HCT116 (cell line): Measurements from ENCODE around the gene ACVR1B. TPM values are rescaled to one million over a fixed set of nuclear protein-coding genes. Genes with fewer than 3 reads are reported as not detected.

Source experiments
- ATAC-seq: fragments of 200-7000 bp; cut with Tn5 transposase; 2 replicates; pipeline ENCODE4 v1.9.1; 2020; ENCODE audit warnings: mild to moderate bottlenecking, moderate library complexity
- BruUV-seq: library from RNA; stranded (reverse); fragments of 400-500 nt; replicated peaks from 2 replicates; lab custom pipeline; 2021; lab: Mats Ljungman, UMichigan
- CTCF ChIA-PET: fragments of 300-600 bp; sonication (Branson Sonifier 250); formaldehyde crosslinking; loops from one replicate; lab custom pipeline; 2021; ENCODE audit warnings: antibody characterized with exemption; lab: Charles Lee
- POLR2A ChIA-PET: fragments of 300-600, 350-600 bp; sonication (Branson Sonifier 250); formaldehyde crosslinking; loops from one replicate; lab custom pipeline; 2021; ENCODE audit warnings: antibody characterized with exemption; lab: Charles Lee
- RAD21 ChIA-PET, 2 experiments: fragments of 300-600 bp; sonication (Branson Sonifier 250); formaldehyde crosslinking; loops; one replicate each; lab custom pipeline; 2023; ENCODE audit warnings: low total read pairs in 2 of 2; ENCODE audit not compliant: uncharacterized antibody in 2 of 2, unreplicated experiment in 2 of 2, low non-redundant PET in 1 of 2; lab: Charles Lee
- DNase-seq: peaks from one replicate; pipeline ENCODE4 v3.0.0-alpha.2; 2010; ENCODE audit warnings: low read depth, low spot score
- H2AFZ ChIP-seq: fragments of 200-600 bp; shearing (Covaris generic), sonication (generic); 2 replicates; pipeline ENCODE4 v1.6.1; 2017; ENCODE audit warnings: low read depth, mixed run types, mixed read lengths, antibody characterized with exemption, low read length; ENCODE audit not compliant: poor library complexity, severe bottlenecking
- H3K27ac ChIP-seq: 2 replicates; pipeline ENCODE4 v1.5.1; 2012; ENCODE audit warnings: low read depth, low read length
- H3K27me3 ChIP-seq: fragments of 200-600 bp; sonication (generic); 2 replicates; pipeline ENCODE4 v1.6.1; 2016; ENCODE audit warnings: mixed run types, low read length, mixed read lengths; ENCODE audit not compliant: insufficient read depth
- H3K36me3 ChIP-seq, 2 experiments: fragments of 200-500 bp in 1 of 2; fragments of 200-600 bp in 1 of 2; sonication (Bioruptor generic) in 1 of 2; sonication (generic) in 1 of 2; 2 replicates each; pipeline versions ENCODE4 v1.5.1 to v1.6.1; 2014 to 2016; ENCODE audit warnings: low read length in 2 of 2, inconsistent platforms in 1 of 2, mixed read lengths in 1 of 2, mixed run types in 1 of 2; ENCODE audit not compliant: insufficient read depth in 2 of 2, control insufficient read depth in 1 of 2
- H3K4me1 ChIP-seq, 2 experiments: fragments of 200-600 bp in 1 of 2; sonication (generic) in 1 of 2; 2 replicates each; pipeline versions ENCODE4 v1.5.1 to v1.6.1; 2012 to 2017; ENCODE audit warnings: low read length in 2 of 2, inconsistent platforms in 1 of 2, mild to moderate bottlenecking in 1 of 2, mixed read lengths in 1 of 2, mixed run types in 1 of 2, moderate library complexity in 1 of 2; ENCODE audit not compliant: insufficient read depth in 2 of 2, control insufficient read depth in 1 of 2
- H3K4me2 ChIP-seq: fragments of 200-600 bp; sonication (generic); 2 replicates; pipeline ENCODE4 v1.6.1; 2017; ENCODE audit warnings: mixed run types, low read length, mixed read lengths
- H3K4me3 ChIP-seq, 2 experiments: fragments of 200-600 bp in 1 of 2; sonication (generic) in 1 of 2; replicated peaks in 1 of 2; 2 replicates each; pipeline ENCODE4 v1.5.1; 2011 to 2016; ENCODE audit warnings: low read length in 2 of 2, control low read depth in 1 of 2, low read depth in 1 of 2, mild to moderate bottlenecking in 1 of 2, mixed read lengths in 1 of 2, mixed run types in 1 of 2
- H3K79me2 ChIP-seq: fragments of 200-600 bp; sonication (generic); 2 replicates; pipeline ENCODE4 v1.6.1; 2017; ENCODE audit warnings: mild to moderate bottlenecking, mixed run types, low read length, moderate library complexity, mixed read lengths; ENCODE audit not compliant: insufficient read depth
- H3K9ac ChIP-seq: fragments of 200-600 bp; sonication (generic); 2 replicates; pipeline ENCODE4 v1.6.1; 2016; ENCODE audit warnings: low read length, mixed read lengths
- H3K9me2 ChIP-seq: fragments of 200-600 bp; sonication (generic), shearing (Covaris generic); 2 replicates; pipeline ENCODE4 v1.6.1; 2017; ENCODE audit warnings: mixed run types, mild to moderate bottlenecking, moderate library complexity; ENCODE audit not compliant: insufficient read depth
- H3K9me3 ChIP-seq, 2 experiments: fragments of 200-500 bp in 1 of 2; fragments of 200-600 bp in 1 of 2; sonication (Bioruptor generic) in 1 of 2; sonication (generic) in 1 of 2; 2 replicates each; pipeline ENCODE4 v1.6.1; 2014 to 2017; ENCODE audit warnings: low read length in 2 of 2, mixed read lengths in 2 of 2, inconsistent platforms in 1 of 2, low read depth in 1 of 2, mild to moderate bottlenecking in 1 of 2, mixed run types in 1 of 2, moderate library complexity in 1 of 2; ENCODE audit not compliant: control insufficient read depth in 1 of 2, insufficient read depth in 1 of 2
- H4K20me1 ChIP-seq: fragments of 200-600 bp; sonication (generic), shearing (Covaris generic); 2 replicates; pipeline ENCODE4 v1.6.1; 2017; ENCODE audit warnings: mixed run types, mild to moderate bottlenecking, moderate library complexity; ENCODE audit not compliant: insufficient read depth
- ATF3 ChIP-seq: IDR thresholded peaks from 2 replicates; pipeline ENCODE4 v1.6.1; 2012
- EZH2phosphoT487 ChIP-seq: fragments of 200-600 bp; IDR thresholded peaks from 2 replicates; pipeline ENCODE4 v1.6.1; 2018; ENCODE audit warnings: antibody characterized with exemption, borderline replicate concordance
- POLR2A ChIP-seq: IDR thresholded peaks from 2 replicates; pipeline ENCODE4 v1.7.0; 2011; ENCODE audit warnings: borderline replicate concordance; ENCODE audit not compliant: insufficient read depth, insufficient read length; ENCODE audit errors: extremely low read depth
- POLR2AphosphoS5 ChIP-seq: IDR thresholded peaks from 2 replicates; pipeline ENCODE4 v1.6.1; 2011; ENCODE audit warnings: mild to moderate bottlenecking, low read depth, low read length, moderate library complexity
- RAD21 ChIP-seq: IDR thresholded peaks from 2 replicates; pipeline ENCODE4 v1.6.1; 2012; ENCODE audit warnings: low read depth, mild to moderate bottlenecking
- REST ChIP-seq: IDR thresholded peaks from 2 replicates; pipeline ENCODE4 v1.6.1; 2012; ENCODE audit warnings: low read depth
- SP1 ChIP-seq: IDR thresholded peaks from 2 replicates; pipeline ENCODE4 v1.6.1; 2012; ENCODE audit warnings: low read depth
- SRF ChIP-seq: IDR thresholded peaks from 2 replicates; pipeline ENCODE4 v1.6.1; 2012; ENCODE audit warnings: low read depth
- TCF7L2 ChIP-seq: IDR thresholded peaks from 2 replicates; pipeline ENCODE4 v1.7.0; 2011; ENCODE audit warnings: borderline replicate concordance, inconsistent platforms; ENCODE audit not compliant: insufficient read depth, insufficient read length; ENCODE audit errors: extremely low read depth
- YY1 ChIP-seq: IDR thresholded peaks from 2 replicates; pipeline ENCODE4 v1.6.1; 2011; ENCODE audit warnings: low read length, low read depth, moderate library complexity, mild to moderate bottlenecking; ENCODE audit not compliant: insufficient replicate concordance; ENCODE audit errors: extremely low read depth
- ZBTB33 ChIP-seq: IDR thresholded peaks from 2 replicates; pipeline ENCODE4 v1.6.1; 2011; ENCODE audit warnings: mild to moderate bottlenecking, low read length, moderate library complexity; ENCODE audit not compliant: insufficient replicate concordance; ENCODE audit errors: extremely low read depth
- ZFX ChIP-seq: fragments of 450-650 bp; IDR thresholded peaks from 2 replicates; pipeline ENCODE4 v1.6.1; 2017
- intact Hi-C: fragments of 100-400 bp; cut with micrococcal nuclease; formaldehyde crosslinking; loops from 2 replicates; pipeline ENCODE4 v1.10.0; 2022
- total RNA-seq: library from RNA; stranded (reverse); gene quantifications from one replicate; pipeline ENCODE4 v1.2.1, GENCODE V29; 2021; ENCODE audit not compliant: unreplicated experiment

Gene ACVR1B
- total RNA-seq, 1 experiment from 2014 or later = 22.7 TPM

- TF ChIP-seq ZFX = no peak
Observed at GRCh38 chr12:52035190-52035589, 83.7 kb downstream of the ACVR1B start (continued).

- TF ChIP-seq ATF3 (no peak), TCF7L2 (no peak), REST (no peak), POLR2AphosphoS5 (no peak), ZBTB33 (no peak), RAD21 (no peak), EZH2phosphoT487 (no peak), POLR2A (no peak), YY1 (no peak), SRF (no peak), ZFX (no peak), SP1 (no peak)
- intact Hi-C loops = no loop called here
- Histone ChIP-seq H2AFZ (no peak overlapping the region), H3K27me3 (no peaks in the 10 kb centered on the region), H3K9me3 (no peaks in the 10 kb centered on the region), H4K20me1 (no peaks in the 10 kb centered on the region), H3K36me3 (no peaks in the 10 kb centered on the region), H3K4me3 (no peak overlapping the region), H3K9ac (peak overlapping the region; percentile 63), H3K9me2 (no peaks in the 10 kb centered on the region), H3K27ac (no peak overlapping the region), H3K79me2 (peaks cover 26% of the 10 kb centered on the region), H3K4me1 (peaks cover 16 to 43% of the 10 kb centered on the region in 2 experiments), H3K4me2 (peak overlapping the region; percentile 83)
- ChIA-PET CTCF (interaction anchor here (1.1 to 5.2 kb wide), 2 partner anchors 11 to 84 kb away, joined by 4 to 29 read pairs; no protein-coding TSS in a partner anchor), RAD21 (no interaction called here), POLR2A (interaction anchor here (2.2 to 2.4 kb wide), 2 partner anchors 10 to 15 kb away, joined by 6 to 11 read pairs; partner anchors contain the start of gene NR4A1)
- ATAC-seq = no peak
- no TSS peak for BruUV-seq
- DNase-seq = no peak
Observed at GRCh38 chr12:52035926-52036325, 84.4 kb downstream of the ACVR1B start.
